HFFc6 (cell line): ENCODE data around the gene ISM1. TPM values are rescaled to one million over a fixed set of nuclear protein-coding genes. Genes with fewer than 3 reads are reported as not detected.
A peak's percentile ranks its signal among the peaks of the same experiment; 100 is the strongest.

Source experiments
- DNase-seq: peaks from one replicate; pipeline ENCODE4 v3.0.0-alpha.2; 2018
- H3K27ac Mint-ChIP-seq: 2 replicates; pipeline ENCODE4 v1.8.0; 2020; ENCODE audit warnings: mild to moderate bottlenecking, mixed read lengths
- H3K27me3 Mint-ChIP-seq: 2 replicates; pipeline ENCODE4 v1.8.0; 2021; ENCODE audit warnings: mild to moderate bottlenecking, moderate library complexity, mixed read lengths; ENCODE audit not compliant: insufficient read depth
- H3K36me3 Mint-ChIP-seq: 2 replicates; pipeline ENCODE4 v1.8.0; 2021; ENCODE audit warnings: low read depth, mixed read lengths
- H3K4me1 Mint-ChIP-seq: 2 replicates; pipeline ENCODE4 v1.8.0; 2020; ENCODE audit warnings: low read depth, mixed read lengths
- H3K4me3 Mint-ChIP-seq: 2 replicates; pipeline ENCODE4 v1.8.0; 2020; ENCODE audit warnings: mild to moderate bottlenecking, moderate library complexity, mixed read lengths
- H3K9me3 Mint-ChIP-seq: 2 replicates; pipeline ENCODE4 v1.8.0; 2020; ENCODE audit warnings: mild to moderate bottlenecking, mixed read lengths
- CTCF ChIP-seq: fragments of 200-600 bp; sonication (generic); IDR thresholded peaks from 2 replicates; pipeline ENCODE4 v1.5.0; 2021; ENCODE audit warnings: antibody characterized with exemption, mild to moderate bottlenecking
- total RNA-seq, 6 experiments: library from RNA; stranded (reverse); fragmentation: NEBNext Ultra II Directional; extraction: Animal tissue kit (Norgen Biotek cat#: 25700); gene quantifications; 2 replicates in 1 of 6; 3 replicates in 5 of 6; pipeline ENCODE4 v1.2.3, GENCODE V29; 2021

The ISM1 gene
- total RNA-seq, 6 experiments from 2014 or later, result 0.07 TPM; not detected in 5

DNA sequence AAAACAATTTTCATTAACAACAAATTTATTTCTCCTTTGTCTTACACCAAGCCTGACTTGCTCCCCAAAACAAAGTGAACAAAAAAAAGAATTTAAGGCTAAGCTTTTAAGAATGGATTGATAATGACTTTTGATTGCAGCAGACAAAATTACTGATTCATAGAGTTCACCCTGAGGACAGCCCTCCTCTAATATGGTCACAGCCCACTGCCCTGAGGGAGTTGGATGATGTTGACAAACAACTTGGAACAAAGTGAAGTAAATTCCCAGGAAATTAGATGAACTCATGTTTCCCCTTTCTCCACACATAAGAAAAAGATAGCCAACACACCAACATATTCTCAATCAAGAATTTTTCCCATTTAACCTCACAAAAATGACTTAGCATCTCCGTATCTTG is 7.7 kb upstream of the ISM1 start:
- peaks cover 8% of the 10 kb centered on the region; the same call in 1 of the 2 replicates for H3K27me3 Mint-ChIP-seq
- no peak for DNase-seq
- H3K4me3 Mint-ChIP-seq, result no peak overlapping the region
- no peaks in the 10 kb centered on the region for H3K9me3 Mint-ChIP-seq
- H3K36me3 Mint-ChIP-seq, result no peaks in the 10 kb centered on the region
- H3K4me1 Mint-ChIP-seq, result no peaks in the 10 kb centered on the region
- no peak overlapping the region for H3K27ac Mint-ChIP-seq
- no peak for TF ChIP-seq CTCF

- Mint-ChIP-seq H3K4me1 (no peaks in the 10 kb centered on the region), H3K9me3 (no peaks in the 10 kb centered on the region), H3K4me3 (no peak overlapping the region), H3K27me3 (peaks cover 30% of the 10 kb centered on the region), H3K27ac (no peak overlapping the region), H3K36me3 (no peaks in the 10 kb centered on the region)
- no peak for TF ChIP-seq CTCF
- DNase-seq, result no peak
Observed at GRCh38 chr20:13216533-13216932, 4.5 kb upstream of the ISM1 start.

DNA sequence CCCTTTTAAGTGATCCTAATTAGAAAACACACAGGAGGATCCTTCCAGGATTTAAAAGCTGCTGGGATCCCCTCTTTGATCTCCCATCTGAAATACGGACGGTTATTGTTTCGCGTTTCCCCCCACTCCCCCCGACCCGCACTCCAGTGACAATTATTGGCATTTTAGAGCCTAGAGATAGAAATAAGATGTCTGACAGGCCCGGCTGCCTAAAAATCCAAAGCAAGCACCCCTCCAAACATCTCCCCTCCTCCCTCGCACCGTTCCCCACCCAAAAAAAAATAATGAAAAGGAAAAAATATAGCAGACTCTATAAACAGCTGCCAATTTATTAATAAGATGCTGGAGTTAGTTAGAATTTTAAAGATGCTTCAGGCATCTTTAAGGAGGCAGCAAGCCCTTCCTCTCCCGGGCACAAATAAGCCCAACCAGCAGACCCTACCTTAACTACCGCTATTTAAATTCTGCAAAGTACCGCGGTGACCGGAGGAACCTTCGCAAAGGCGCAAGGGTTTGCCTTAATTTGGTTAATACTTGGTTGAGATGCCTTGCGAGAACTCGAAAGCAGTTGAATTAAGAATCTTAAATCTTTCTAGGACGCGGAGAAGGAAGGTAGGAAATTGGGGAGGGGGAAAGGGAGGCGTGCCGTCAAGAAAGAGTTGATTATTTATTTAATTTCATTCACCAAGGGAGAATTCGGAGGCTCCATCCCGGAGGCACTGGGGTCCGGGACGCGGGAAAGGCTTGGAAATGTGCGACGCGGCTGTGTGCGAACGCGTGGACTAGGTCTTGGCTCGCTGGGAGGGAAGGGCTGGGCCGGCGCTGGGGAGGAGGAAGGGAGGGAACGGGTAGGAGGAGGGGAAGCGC is 1.5 kb upstream of the ISM1 start:
- no peaks in the 10 kb centered on the region for H3K9me3 Mint-ChIP-seq

GRCh38 chr20:13220194-13220903 is 725 bp upstream of the ISM1 start:
- H3K9me3 Mint-ChIP-seq, result no peaks in the 10 kb centered on the region
- DNase-seq, result no peak
- no peaks in the 10 kb centered on the region for H3K36me3 Mint-ChIP-seq
- H3K27me3 Mint-ChIP-seq, result peaks cover 34% of the 10 kb centered on the region
- H3K4me3 Mint-ChIP-seq, result no peak overlapping the region; the same call in 1 of the 2 replicates
- no peak overlapping the region for H3K27ac Mint-ChIP-seq
- H3K4me1 Mint-ChIP-seq, result no peaks in the 10 kb centered on the region
- TF ChIP-seq CTCF, result no peak

More for the DNA sequence above, 1.5 kb upstream of the ISM1 start:
- H3K4me1 Mint-ChIP-seq, result no peaks in the 10 kb centered on the region
- H3K4me3 Mint-ChIP-seq, result peak overlapping the region; percentile 30; the same call in 1 of the 2 replicates
- no peak for DNase-seq
- H3K27ac Mint-ChIP-seq, result no peak overlapping the region
- H3K27me3 Mint-ChIP-seq, result peaks cover 34% of the 10 kb centered on the region
- TF ChIP-seq CTCF, result no peak
- H3K36me3 Mint-ChIP-seq, result no peaks in the 10 kb centered on the region

DNA sequence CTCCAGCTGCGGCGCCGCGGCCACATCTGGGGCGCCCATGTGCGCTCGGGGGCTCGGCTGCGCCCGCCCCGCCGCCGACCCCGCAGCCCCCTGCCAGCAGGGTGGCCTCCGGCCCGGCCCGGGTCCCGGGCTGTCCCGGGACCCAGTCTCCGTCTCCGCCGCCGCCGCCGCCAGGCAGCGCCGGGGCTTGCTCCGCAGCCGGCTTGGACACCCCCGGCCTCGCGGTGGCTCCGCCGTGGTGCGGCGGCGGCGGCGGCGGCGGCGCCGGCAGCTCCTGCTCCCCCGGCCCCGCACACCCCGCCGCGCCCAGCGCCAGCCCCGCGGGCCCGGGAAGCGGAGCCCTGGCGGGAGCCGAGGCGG is 219 bp downstream of the ISM1 start:
- H3K27ac Mint-ChIP-seq, result no peak overlapping the region
- no peak for TF ChIP-seq CTCF
- H3K4me3 Mint-ChIP-seq, result no peak overlapping the region
- no peak for DNase-seq
- H3K4me1 Mint-ChIP-seq, result no peaks in the 10 kb centered on the region
- peaks cover 34% of the 10 kb centered on the region for H3K27me3 Mint-ChIP-seq
- no peaks in the 10 kb centered on the region for H3K9me3 Mint-ChIP-seq
- no peaks in the 10 kb centered on the region for H3K36me3 Mint-ChIP-seq
